T-helper 1 cell (primary cell): Measurements from ENCODE around the gene MEG3.

ENCODE experiments used
- DNase-seq, 5 donors: peaks; one replicate each; pipeline ENCODE4 v3.0.0-alpha.2; 2012 to 2020

MEG3 gene

DNA sequence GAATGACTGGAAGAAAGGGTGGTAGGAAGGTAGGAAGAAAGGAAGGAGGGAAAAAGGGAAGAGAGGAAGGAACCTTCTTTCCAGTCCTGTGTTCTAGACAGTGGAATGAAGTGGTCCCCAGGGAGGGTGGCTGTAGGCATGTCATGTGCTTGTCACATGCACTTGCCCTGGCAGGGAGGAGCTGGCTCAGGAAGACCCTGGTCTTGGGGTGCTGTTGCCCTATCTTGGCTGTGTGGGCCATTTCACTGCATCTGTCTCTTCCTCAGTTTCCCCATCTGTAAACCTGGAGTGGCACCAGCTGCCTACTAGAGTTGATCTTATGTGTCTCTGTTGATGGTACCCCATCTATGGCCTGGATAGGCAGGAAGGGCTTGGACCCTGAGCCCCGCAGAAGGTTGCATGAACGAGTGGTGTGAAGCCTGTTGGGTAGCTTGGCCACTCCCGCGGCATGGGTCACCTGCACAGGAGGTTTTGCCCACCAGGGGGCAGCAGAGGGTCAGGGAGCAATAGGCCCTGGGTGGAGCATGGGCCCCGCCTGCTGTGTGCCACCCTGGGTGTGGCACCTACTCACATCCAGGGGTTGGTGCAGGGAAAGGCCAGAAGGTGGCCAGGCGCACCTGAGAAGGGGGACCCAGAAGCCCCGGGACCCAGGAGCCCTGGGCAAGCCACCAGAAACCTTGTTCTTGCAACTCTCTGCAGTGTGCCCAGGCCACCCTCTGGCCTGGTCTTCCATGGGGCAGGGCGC lies 25.1 kb downstream of the MEG3 start:
- DNase-seq, result peak; percentile 41 to 73 (median 61)

DNA sequence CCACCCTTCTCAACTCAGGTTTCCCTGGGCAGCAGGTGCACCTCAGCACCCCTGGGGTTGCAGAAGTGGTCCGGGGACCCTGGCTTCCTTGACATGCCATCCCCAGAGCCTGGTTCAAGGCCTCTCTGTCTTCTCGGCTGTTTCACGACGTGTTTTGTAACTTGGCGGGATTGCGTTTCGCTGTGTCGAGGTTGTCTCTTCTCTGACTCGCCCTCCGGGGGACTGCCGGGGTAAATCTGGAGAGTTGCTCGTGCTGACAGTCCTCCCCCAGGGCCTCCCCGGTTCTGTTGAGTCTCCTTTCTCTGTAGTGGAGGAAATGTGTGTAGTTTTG lies 25.6 kb downstream of the MEG3 start:
- DNase-seq, result no peak

DNA sequence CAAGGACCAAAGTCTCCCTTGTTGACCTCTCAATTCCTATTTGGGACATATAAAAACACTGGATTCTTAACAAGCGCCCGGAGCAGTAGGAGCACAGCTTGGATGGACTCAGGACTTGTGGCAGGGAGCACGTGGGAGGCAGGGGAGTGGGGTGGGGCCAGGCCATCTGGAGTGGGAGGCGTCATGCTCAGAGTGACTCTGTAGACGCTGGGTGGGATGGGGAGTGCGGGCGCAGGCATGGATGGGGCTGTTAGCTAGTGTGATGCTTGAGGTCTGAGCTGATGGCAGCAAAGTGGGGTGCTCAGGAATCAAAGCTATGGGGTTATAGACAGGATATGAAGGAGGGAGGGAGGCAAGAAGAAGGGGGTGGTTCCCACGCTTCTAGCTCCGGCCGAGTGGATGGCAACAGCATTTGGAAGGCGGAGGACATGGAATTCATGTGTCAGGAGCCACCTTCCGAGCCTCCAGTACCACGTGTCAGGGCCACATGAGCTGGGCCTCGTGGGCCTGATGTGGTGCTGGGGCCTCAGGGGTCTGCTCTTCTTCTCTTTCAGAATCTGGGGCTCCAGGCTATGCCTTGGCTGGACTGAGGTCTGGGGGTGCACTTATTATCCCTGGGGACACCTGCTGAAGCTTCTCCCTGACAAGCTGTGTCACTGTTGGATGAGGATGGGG lies 26.2 kb downstream of the MEG3 start:
- DNase-seq, result no peak

DNA sequence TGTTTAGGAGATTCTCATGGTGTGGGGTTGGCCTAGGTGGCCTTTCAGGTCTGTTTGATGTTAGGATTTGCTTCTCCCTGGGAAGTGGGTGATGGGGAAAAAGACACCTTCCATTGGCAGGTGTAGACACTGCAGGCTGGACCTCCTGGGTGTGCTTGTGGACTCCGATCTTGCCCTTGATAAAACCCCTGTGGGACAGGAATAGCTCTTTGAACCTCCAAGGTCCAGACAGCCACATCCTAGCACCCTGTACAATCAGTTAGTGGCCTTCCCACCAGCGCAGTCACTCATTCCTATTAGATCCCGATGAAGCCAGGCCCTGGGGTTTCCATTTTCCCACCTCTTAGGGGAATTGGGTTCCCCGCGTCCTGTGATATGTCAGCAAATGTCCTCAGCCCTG lies 28.5 kb downstream of the MEG3 start:
- DNase-seq, result no peak

DNA sequence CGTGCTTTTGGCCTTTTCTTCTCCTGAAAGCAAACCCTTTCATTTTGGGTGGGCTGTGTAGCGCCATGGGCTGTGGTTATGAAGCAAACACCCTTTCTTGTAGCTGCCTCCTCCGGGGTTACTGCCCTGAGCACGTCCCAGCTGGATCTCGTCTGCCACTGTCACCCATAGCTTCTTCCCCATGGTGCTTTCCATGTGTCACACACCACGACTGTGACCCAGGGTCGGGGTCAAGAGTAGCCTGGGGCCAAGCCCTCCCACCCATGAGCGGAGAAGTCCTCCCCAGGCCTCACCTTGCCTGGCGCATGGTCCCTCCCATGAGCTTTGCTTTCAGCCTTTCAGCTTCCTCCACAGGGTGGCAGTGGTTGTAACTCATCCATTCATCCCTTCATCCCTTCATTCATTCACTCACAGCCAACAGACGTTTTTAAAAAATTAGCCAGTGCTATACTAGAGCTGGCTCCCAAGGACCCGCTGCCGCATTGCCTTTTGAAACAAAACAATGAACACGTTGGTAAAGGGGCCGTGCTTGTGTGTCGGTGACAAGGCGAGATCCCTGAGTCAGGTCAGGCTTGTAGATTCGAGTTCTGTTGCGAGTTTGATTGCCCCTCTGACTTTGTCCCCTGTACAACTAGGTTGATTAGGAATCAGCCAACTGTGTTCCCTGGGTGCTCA lies 29.5 kb downstream of the MEG3 start:
- DNase-seq, result no peak

DNA sequence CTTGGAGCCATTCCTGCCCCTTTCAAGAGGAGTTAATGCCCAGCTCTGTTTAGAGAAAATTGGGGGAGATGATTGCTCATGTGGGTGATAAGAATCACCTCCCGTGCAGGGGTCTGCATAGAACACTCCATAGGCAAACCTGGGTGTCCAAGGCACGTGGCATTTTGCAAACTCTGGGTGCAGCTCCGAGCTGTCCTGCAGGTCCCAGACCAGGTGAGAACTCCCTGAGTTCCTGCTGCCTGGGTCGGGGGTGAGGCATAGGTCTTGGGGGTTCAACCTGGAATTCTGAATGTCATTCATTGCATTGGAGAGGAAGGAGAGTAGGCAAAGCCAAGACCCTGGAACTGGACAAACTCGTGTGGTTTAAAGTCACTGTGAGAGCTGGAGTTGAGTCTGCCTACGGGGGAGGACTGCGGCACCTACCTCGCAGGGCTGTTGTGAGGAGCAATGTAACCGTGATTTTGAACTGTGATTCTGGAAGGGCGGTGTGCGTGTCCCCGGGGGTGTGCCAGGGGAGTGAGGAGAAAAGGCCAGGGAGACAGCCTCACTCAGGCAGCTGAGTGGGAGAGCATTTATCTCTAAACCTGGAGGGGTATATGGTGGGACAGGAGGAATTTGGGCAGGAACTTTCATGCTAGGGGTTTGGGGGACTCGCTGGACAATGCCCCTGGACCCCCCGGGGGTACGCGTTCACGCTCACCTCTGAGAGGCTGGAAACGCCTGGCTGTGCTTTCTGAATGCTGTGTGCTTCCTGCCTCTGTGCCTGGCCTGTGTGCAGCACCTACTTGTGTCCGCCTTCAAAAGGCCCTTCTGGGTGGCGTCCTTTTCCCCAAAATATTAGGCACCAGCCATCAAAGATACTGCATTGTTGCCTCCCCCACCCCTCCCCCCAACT lies 30.4 kb downstream of the MEG3 start:
- DNase-seq, result no peak

DNA sequence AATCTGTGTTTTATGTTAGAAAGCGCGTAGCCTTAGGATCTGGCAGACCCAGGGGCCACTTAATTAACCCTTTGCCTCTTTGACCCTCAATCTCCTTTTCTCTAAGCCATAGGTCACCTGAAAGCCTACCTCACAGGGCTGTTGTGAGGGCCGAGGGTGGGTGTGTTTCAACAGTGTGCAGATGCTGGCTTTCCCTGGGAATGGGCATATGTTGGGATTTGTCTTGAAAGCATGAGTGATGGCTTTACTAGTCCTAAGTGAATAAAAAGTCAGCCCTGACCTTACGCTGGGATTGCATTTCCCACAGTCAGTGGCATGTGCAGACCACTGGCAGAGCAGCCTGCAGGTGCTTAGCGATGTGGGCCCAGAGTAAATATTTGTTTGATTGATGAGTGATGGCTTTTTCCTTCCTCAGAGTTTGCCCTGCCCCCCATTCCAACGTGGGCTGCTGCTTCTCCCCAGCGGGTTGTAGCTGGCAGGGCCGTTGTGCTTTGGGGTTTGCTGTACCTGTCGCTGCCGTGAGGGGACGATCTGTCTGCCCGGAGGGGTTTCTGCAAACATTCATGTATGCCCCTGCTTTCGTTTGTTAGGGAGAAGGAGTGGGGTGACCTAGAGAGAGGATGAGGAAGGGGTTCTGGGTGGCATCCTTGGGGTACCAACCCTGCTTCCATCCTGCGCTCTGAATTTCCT lies 31.5 kb downstream of the MEG3 start:
- no peak for DNase-seq

DNA sequence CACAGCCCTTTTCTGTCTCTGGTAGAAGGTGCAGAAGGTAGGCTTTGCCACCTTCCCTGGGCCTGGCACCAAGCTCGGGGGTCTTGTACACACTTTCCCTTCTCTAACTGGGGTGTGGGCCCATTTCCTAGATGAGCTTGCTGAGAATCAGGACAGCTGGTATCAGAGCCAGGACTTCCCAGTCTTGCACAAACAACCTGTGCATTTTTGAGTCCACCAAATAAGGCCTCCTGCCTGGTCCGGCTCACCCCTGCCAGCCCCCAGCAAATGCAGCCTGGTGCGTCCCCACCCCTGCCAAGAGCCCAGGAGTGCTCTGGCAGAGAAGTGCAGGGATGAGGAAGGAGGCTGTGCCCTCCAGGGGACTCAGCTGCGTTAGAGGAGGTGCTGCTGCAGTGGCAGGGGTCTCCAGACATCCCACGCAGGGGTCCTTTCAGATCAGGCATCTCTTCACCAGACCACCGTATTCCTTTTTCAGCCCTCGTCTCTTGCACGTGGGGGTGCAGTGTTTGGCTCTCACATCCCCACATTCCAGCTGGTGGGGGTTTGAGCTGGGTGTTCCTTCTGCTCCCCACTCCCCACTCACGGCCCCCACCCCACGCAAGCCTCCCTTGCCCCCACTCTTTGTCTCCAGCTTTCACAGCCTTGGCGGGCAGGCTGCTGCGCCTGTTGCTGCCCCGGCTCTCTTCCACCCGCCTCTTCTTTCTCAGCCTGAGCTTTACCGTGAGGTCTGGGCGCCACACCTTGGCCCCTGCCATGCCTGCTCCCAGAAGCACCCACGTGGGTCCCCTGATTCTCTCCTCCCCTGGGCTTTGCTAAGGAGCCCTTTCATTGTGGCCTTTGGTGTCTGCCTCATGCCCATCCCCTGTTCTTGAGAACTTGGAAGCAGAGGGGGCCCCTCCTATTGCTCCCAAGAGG lies 32.3 kb downstream of the MEG3 start:
- DNase-seq, result no peak

DNA sequence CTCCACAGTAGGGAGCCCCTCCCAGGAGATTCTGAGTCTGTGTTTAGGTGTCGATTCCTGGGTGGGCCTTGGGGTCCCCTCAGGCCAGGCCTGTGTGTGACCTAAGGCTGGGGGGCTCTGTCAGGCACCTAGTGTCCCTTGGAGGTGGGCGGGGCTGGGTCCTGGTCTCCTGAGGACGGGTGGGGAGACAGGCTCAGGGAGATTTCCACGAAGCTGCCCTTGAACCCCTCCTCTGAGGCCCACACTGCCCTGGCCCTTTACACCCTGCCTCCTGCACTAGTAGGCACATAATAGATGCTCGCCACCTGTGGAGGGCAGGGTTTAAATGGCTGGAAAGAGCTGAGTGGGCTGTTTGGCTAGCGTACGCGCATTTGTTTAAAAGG lies 32.9 kb downstream of the MEG3 start:
- DNase-seq, result no peak

DNA sequence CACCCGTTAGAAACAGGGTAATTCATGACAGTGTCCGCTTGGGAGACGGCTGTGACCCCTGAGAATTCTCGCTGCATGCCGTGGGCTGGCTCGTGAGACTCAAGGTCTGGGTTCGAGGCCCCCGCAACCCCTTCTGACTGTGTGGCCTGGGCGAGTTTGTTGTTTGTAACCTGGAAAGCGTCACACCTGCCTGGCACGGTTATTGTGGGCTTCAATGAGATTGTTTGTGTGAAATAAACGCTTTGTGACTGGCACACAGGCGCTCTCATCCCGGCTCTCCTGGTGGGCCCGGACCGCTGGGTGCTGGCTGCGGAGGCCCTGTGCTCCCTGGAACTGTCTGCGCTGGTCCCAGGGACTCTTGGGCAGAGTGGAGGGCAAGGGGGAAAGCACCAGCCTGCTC lies 33.9 kb downstream of the MEG3 start:
- DNase-seq, result no peak

DNA sequence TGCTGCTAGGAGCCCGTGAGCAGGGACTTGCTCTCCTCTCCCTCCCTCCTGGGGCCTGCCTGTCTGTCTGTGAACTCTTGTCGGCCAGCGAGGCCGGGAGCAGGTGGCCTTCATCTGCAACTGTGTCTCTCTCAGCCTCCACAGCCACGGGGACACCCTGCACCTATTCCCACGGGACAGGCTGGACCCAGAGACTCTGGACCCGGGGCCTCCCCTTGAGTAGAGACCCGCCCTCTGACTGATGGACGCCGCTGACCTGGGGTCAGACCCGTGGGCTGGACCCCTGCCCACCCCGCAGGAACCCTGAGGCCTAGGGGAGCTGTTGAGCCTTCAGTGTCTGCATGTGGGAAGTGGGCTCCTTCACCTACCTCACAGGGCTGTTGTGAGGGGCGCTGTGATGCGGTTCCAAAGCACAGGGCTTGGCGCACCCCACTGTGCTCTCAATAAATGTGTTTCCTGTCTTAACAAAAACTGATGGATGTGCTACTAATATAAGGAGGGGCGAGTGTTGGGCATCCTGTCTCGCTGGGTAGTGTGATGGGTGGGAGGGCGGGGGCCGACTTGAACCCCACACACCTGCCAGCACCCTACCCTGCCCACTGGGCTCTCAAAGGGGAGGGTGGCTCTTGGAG lies 34.8 kb downstream of the MEG3 start:
- DNase-seq, result no peak

DNA sequence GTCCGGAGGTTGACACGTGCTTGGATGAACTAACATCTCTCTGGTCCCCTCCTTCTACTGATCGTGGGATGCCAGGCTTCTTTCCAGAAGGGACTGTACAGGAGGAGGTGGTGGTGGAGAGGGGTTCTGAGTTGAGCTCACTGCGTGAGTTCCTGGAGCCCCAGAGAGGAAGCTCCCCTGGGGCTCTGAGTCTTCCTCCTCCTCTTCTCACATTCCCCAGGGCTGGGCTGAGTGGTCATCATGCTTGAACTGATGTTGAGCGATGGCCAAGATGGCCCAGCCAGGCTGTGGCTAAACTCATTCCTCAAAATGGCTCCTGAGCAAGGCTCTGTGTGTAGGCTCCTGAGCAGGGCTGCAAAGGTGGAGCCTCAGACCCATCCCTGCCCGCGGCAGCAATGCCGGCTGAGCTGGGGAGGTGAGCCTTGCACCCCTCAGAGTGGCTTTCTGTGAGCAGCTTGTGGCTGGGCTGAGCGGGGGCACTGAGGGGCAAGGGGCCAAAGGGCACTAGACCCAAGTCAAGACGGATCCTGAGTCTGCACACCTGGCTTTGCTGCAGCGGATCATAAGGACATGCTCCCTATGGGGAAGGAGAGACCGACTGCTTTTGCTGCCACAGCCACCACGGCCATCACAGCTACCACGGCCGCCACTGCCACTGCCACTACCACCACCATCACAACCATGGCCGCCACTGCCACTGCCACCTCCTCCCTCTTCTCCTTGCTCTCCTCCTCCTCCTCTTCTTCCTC lies 35.4 kb downstream of the MEG3 start:
- DNase-seq, result no peak

DNA sequence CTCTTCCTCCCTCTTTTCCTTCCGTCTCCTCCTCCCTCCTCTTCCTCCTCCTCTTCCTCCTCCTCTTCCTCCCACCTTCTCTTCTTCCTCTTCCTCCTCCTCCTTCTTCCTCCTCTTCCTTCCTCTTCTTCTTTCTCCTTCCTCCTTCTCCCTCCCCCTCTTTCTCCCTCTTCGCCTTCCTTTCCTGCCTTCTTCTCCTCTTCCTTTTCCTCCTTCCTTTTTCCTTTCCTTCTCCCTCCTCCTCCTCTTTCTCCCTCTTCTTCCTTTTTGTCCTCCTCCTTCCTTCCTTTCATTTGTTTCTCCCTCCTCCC lies 36.0 kb downstream of the MEG3 start:
- no peak for DNase-seq

DNA sequence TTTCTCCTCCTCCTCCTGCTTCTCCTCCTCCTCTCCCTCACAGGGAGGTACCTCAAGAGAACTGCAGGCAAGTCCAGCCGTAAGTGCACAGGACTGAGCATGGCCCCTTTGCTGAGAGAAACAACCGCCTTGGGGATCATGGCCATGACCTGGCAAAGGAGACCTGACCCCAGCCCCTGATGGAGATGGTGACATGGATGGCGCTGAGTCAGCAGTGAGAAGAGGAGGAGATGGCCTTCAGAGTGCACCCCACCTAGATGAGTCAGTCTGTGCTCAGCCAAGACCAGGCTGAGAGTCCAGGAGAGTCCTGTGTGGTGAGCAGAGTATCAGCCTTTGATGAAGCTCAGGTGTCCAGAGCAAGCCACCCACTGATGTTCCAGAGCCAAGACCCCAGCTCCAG lies 36.4 kb downstream of the MEG3 start:
- no peak for DNase-seq

DNA sequence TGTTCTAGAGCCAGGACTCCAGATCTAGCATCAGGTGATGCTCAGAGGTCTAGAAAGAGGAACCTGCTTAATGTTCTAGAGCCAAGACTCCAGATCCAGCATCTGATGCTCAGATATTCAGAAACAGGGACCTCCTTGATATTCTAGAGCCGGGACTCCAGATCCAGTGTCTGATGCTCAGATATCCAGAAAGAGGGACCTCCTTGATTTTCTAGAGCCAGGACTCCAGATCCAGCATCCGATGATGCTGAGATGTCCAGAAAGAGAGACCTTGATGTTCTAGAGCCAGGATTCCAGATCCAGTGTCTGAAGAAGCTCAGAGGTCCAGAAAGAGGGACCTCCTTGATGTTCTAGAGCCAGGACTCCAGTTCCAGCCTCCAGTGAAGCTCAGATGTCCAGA lies 36.9 kb downstream of the MEG3 start:
- DNase-seq, result no peak

DNA sequence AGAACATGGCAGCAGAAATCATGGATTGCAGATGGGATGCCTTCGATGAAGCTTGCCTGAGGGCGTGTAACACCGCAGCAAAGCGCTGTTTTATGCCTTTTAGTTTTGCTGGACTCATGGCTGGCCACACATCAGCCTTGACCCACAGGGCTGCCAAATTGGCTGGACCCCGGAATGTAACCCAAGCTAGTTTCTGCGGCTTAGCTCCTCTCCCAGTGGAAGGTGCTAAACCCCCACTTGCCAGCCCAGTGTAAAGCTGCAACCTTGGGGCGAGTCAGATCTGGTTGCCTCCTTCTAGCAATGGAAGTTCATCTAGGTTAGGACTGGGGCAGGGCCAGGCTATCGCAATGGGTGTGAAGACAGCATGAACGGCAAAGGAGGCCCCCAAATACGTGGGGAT lies 38.3 kb downstream of the MEG3 start:
- DNase-seq, result no peak

DNA sequence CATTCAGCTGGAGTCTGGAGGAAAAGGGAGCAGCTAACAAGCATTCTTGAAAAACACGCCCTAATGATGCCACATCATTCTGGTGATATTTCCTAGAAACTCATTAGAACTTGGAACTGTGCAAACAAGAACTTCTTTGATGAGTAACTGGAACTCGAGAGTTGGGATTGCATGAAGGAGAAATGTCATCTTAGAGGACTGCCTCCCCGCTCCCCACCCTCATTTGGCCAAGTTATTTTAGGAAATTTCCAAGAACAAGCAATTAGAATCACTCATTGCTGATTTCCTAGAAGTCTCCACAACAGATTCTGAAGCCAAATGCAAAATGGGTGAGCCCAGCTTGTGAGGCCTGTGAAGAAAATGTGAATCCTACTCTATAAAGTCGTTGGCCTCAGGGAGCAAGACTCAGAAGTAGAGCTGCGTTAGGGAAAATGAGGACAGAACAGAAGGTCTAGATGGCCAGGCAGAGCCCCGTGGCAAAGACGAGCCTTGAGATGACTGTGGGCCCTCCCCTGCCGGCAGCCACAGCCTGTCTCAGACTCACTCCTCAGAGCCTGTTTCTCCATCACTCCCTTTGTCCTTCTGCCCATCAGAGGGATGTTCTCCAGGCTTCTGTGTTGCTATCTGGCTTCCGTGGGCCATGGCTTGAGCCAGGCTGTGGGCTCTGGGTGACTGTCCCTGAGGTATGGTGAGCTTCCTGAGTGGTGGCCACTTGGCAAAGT lies 39.2 kb downstream of the MEG3 start:
- no peak for DNase-seq

DNA sequence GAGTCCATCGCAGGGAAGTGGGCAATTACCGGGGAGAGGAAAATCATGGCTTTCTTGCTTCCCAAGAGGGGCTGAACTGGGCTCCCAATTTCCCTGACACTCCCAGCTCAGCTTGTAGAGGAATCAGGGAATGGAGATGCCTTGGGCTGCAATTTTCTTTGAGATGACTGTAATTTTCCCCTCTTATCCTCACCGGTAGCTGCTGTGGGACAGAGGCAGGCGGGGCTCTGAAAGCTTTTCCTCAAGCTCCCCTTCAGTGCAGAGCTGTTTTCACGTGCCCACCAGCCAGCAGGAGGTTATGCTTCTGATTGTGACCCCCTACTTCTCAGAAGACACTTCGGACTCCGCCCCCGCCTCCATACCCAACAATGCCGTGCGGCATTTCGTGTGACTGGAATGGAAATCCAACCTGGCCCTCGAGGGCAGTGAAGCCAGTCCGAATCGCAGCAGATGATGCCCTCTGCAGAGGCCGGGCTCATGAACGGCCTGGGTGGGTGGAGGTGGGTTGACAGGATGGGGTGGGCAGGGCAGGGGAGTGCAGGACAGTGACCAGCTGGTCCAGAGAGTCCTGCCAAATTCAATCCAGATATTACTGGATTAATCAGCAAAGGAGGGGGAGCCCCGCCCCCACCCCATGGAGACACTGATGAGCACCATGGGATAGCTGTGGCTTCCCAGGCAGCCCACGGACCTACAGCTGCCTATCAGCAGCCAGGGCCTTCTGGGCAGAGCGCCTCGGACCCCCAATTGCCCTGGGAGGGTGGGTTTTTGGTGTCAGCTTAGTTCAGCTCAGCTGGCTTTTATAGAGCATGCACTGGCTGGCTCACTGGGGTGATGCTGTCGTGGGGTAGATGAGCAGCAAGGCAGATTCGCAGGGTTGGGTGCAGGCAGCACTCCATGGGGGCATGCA lies 40.0 kb downstream of the MEG3 start:
- DNase-seq, result no peak
